IMR-90 (cell line): Measurements from ENCODE around the gene RNF2. TPM values are rescaled to one million over a fixed set of nuclear protein-coding genes. Genes with fewer than 3 reads are reported as not detected.

Experiments used
- ATAC-seq: fragments of 200-7000 bp; cut with Tn5 transposase; 2 replicates; pipeline ENCODE4 v1.9.1; 2020; ENCODE audit warnings: low read depth, mild to moderate bottlenecking, moderate library complexity
- BruUV-seq: library from RNA; stranded (reverse); fragments of 400-500 nt; replicated peaks from 2 replicates; lab custom pipeline; 2021; lab: Mats Ljungman, UMichigan
- CTCF ChIA-PET: fragments of 300-600 bp; formaldehyde crosslinking; extraction: SDS; loops from one replicate; lab custom pipeline; 2021; ENCODE audit warnings: antibody characterized with exemption; lab: Yijun Ruan, JAX
- POLR2A ChIA-PET: fragments of 300-600 bp; sonication (Branson Sonifier 250); formaldehyde crosslinking; loops from one replicate; lab custom pipeline; 2022; ENCODE audit warnings: antibody characterized with exemption; ENCODE audit not compliant: unreplicated experiment; lab: Charles Lee
- DNase-seq: peaks from one replicate; pipeline ENCODE4 v3.0.0; 2013
- H2AFZ ChIP-seq: replicated peaks from 2 replicates; pipeline ENCODE3; 2013; ENCODE audit warnings: low read length, mild to moderate bottlenecking; ENCODE audit not compliant: poor library complexity
- H2AK5ac ChIP-seq: 2 replicates; pipeline ENCODE4 v1.6.1; 2013; ENCODE audit warnings: low read depth, low read length, inconsistent platforms
- H2AK9ac ChIP-seq: replicated peaks from 2 replicates; pipeline ENCODE3; 2013; ENCODE audit warnings: mild to moderate bottlenecking, low read depth, low read length, moderate library complexity; ENCODE audit not compliant: poor library complexity
- H2BK120ac ChIP-seq: 2 replicates; pipeline ENCODE4 v1.6.1; 2013; ENCODE audit warnings: low read depth, low read length, inconsistent platforms
- H2BK15ac ChIP-seq: 3 replicates; pipeline ENCODE4 v1.6.1; 2013; ENCODE audit warnings: low read depth, low read length, inconsistent platforms
- H2BK20ac ChIP-seq: 2 replicates; pipeline ENCODE4 v1.6.1; 2013; ENCODE audit warnings: low read depth, mild to moderate bottlenecking, inconsistent platforms, low read length, moderate library complexity
- H2BK5ac ChIP-seq: 2 replicates; pipeline ENCODE4 v1.6.1; 2013; ENCODE audit warnings: mild to moderate bottlenecking, low read depth, low read length, inconsistent platforms; ENCODE audit not compliant: poor library complexity, severe bottlenecking
- H3K14ac ChIP-seq: replicated peaks from 2 replicates; pipeline ENCODE4 v1.6.1; 2013; ENCODE audit warnings: low read depth, low read length, inconsistent platforms
- H3K18ac ChIP-seq: 2 replicates; pipeline ENCODE4 v1.6.1; 2013; ENCODE audit warnings: low read depth, low read length, control low read depth
- H3K23ac ChIP-seq: 2 replicates; pipeline ENCODE4 v1.6.1; 2013; ENCODE audit warnings: low read depth, low read length, inconsistent platforms
- H3K27ac ChIP-seq: 2 replicates; pipeline ENCODE4 v1.5.1; 2013; ENCODE audit warnings: mild to moderate bottlenecking, control low read depth, low read length; ENCODE audit not compliant: insufficient read depth
- H3K27me3 ChIP-seq: 2 replicates; pipeline ENCODE4 v1.6.1; 2013; ENCODE audit warnings: low read length; ENCODE audit not compliant: control insufficient read depth, insufficient read depth
- H3K36me3 ChIP-seq: 2 replicates; pipeline ENCODE4 v1.6.1; 2013; ENCODE audit warnings: low read length, mixed read lengths; ENCODE audit not compliant: control insufficient read depth, insufficient read depth
- H3K4ac ChIP-seq: 2 replicates; pipeline ENCODE4 v1.6.1; 2013; ENCODE audit warnings: low read depth, low read length, inconsistent platforms
- H3K4me1 ChIP-seq: 2 replicates; pipeline ENCODE4 v1.6.1; 2013; ENCODE audit warnings: low read length, mixed read lengths; ENCODE audit not compliant: control insufficient read depth, insufficient read depth
- H3K4me2 ChIP-seq: 2 replicates; pipeline ENCODE4 v1.6.1; 2013; ENCODE audit warnings: low read depth, mild to moderate bottlenecking, control low read depth, low read length, moderate library complexity
- H3K4me3 ChIP-seq: 2 replicates; pipeline ENCODE4 v1.5.1; 2013; ENCODE audit warnings: low read depth, mild to moderate bottlenecking, control low read depth, low read length, moderate library complexity; ENCODE audit not compliant: insufficient read depth
- H3K56ac ChIP-seq: 2 replicates; pipeline ENCODE4 v1.6.1; 2013; ENCODE audit warnings: low read length, inconsistent platforms; ENCODE audit not compliant: insufficient read depth; ENCODE audit errors: extremely low read depth
- H3K79me1 ChIP-seq, 2 experiments: 2 replicates each; pipeline ENCODE4 v1.6.1; 2013; ENCODE audit warnings: low read length in 2 of 2, inconsistent platforms in 1 of 2, low read depth in 1 of 2
- H3K9ac ChIP-seq: 2 replicates; pipeline ENCODE4 v1.6.1; 2013; ENCODE audit warnings: low read depth, low read length, control low read depth
- H3K9me1 ChIP-seq: 2 replicates; pipeline ENCODE4 v1.6.1; 2013; ENCODE audit warnings: low read length, inconsistent platforms; ENCODE audit not compliant: insufficient read depth
- H3K9me3 ChIP-seq: 2 replicates; pipeline ENCODE4 v1.6.1; 2013; ENCODE audit warnings: low read length; ENCODE audit not compliant: control insufficient read depth, insufficient read depth
- H4K20me1 ChIP-seq: 2 replicates; pipeline ENCODE4 v1.6.1; 2013; ENCODE audit warnings: low read length, inconsistent platforms; ENCODE audit not compliant: insufficient read depth
- H4K5ac ChIP-seq: 2 replicates; pipeline ENCODE4 v1.6.1; 2013; ENCODE audit warnings: mild to moderate bottlenecking, low read depth, low read length, control low read depth
- H4K8ac ChIP-seq, 2 experiments: 2 replicates each; pipeline ENCODE4 v1.6.1; 2013; ENCODE audit warnings: low read depth in 2 of 2, low read length in 2 of 2, control low read depth in 1 of 2, inconsistent platforms in 1 of 2
- H4K91ac ChIP-seq: 2 replicates; pipeline ENCODE4 v1.6.1; 2013; ENCODE audit warnings: low read depth, low read length, inconsistent platforms; ENCODE audit not compliant: insufficient read depth
- CEBPB ChIP-seq: IDR thresholded peaks from 2 replicates; pipeline ENCODE4 v1.6.1; 2012; ENCODE audit warnings: low read depth, low read length, improper control_type of control experiment
- CHD1 ChIP-seq: IDR thresholded peaks from 2 replicates; pipeline ENCODE4 v1.6.1; 2012; ENCODE audit warnings: low read depth, low read length, improper control_type of control experiment
- CTCF ChIP-seq: conservative IDR thresholded peaks from 2 replicates; pipeline ENCODE4 v1.5.1; 2012; ENCODE audit warnings: mild to moderate bottlenecking, low read depth, low read length, improper control_type of control experiment
- FOS ChIP-seq: fragments of 150-350 bp; IDR thresholded peaks from 2 replicates; pipeline ENCODE4 v1.6.1; 2016; ENCODE audit warnings: low read depth, low read length
- MAFK ChIP-seq: IDR thresholded peaks from 2 replicates; pipeline ENCODE4 v1.6.1; 2012; ENCODE audit warnings: low read depth, low read length, improper control_type of control experiment
- MXI1 ChIP-seq: IDR thresholded peaks from 2 replicates; pipeline ENCODE4 v1.6.1; 2012; ENCODE audit warnings: low read depth, mild to moderate bottlenecking, low read length, moderate library complexity, borderline replicate concordance
- NFE2L2 ChIP-seq: fragments of 150-350 bp; IDR thresholded peaks from 2 replicates; pipeline ENCODE4 v1.6.1; 2016; ENCODE audit warnings: low read depth, mild to moderate bottlenecking, low read length
- POLR2A ChIP-seq: IDR thresholded peaks from 2 replicates; pipeline ENCODE4 v1.6.1; 2012; ENCODE audit warnings: mild to moderate bottlenecking, low read depth, low read length
- RFX5 ChIP-seq: IDR thresholded peaks from 2 replicates; pipeline ENCODE4 v1.8.0; 2012; ENCODE audit warnings: low read depth, mild to moderate bottlenecking, low read length, moderate library complexity
- USF2 ChIP-seq: fragments of 150-350 bp; IDR thresholded peaks from 2 replicates; pipeline ENCODE4 v1.6.1; 2017; ENCODE audit warnings: mild to moderate bottlenecking, antibody characterized with exemption, low read length, low read depth
- WGBS, 2 experiments: methylation state at CpG; one replicate each; pipeline versions ENCODE4 v1.1.5 to v1.1.7; 2013; ENCODE audit warnings: missing lambda C conversion rate in 2 of 2; ENCODE audit not compliant: insufficient read length in 1 of 2; ENCODE audit errors: extremely low coverage in 2 of 2; 5-methylcytosine and 5-hydroxymethylcytosine counted together
- dilution Hi-C: fragments of 300-500 bp; cut with HindIII; formaldehyde crosslinking; loops from one replicate; pipeline ENCODE4 v1.14.3; 2018; ENCODE audit warnings: low sequenced_read_pairs; ENCODE audit not compliant: unreplicated experiment
- in situ Hi-C: fragments of 300-500 bp; cut with MboI; formaldehyde crosslinking; loops from 3 replicates; pipeline ENCODE4 v1.14.3; 2019; ENCODE audit warnings: low sequenced_read_pairs, inconsistent platforms, mixed read lengths
- intact Hi-C: fragments of 100-400 bp; cut with micrococcal nuclease; formaldehyde crosslinking; loops from 2 replicates; pipeline ENCODE4 v1.10.0; 2022
- polyA plus RNA-seq, 3 experiments: library from polyadenylated mRNA; depleted of rRNA; stranded (reverse); fragments of >200 nt; gene quantifications; 2 replicates each; pipeline ENCODE4 v1.2.3, GENCODE V29; 2012; ENCODE audit warnings: low replicate concordance in 1 of 3
- total RNA-seq: library from RNA; depleted of rRNA; stranded (reverse); fragments of >200 nt; gene quantifications from 2 replicates; pipeline ENCODE4 v1.2.3, GENCODE V29; 2012

RNF2 gene
- total and polyA plus RNA-seq, 2 of the 4 experiments (the other 2 are of a cell fraction) = 22.6 to 48.8 TPM

GRCh38 chr1:185075476-185075875, 30.1 kb downstream of the RNF2 start:
- no peak overlapping the region for H4K8ac ChIP-seq
- TF ChIP-seq MAFK = no peak
- TF ChIP-seq CEBPB = no peak
- no peak for TF ChIP-seq RFX5
- no peak for TF ChIP-seq MXI1
- TF ChIP-seq NFE2L2 = no peak
- TF ChIP-seq CHD1 = no peak
- no peak for TF ChIP-seq CTCF
- no peak for TF ChIP-seq FOS
- TF ChIP-seq USF2 = no peak
- TF ChIP-seq POLR2A = no peak
- H4K91ac ChIP-seq = no peak overlapping the region
- no peak overlapping the region for H2AK9ac ChIP-seq
- H3K4me2 ChIP-seq = no peak overlapping the region
- BruUV-seq = no TSS peak
- H3K4me3 ChIP-seq = no peak overlapping the region
- no peak overlapping the region for H2BK120ac ChIP-seq
- H2AK5ac ChIP-seq = no peak overlapping the region
- no peak overlapping the region for H3K23ac ChIP-seq
- 0 out of 2 replicates have a peak, but pooled peaks cover 2% of the 10 kb centered on the region for H3K4me1 ChIP-seq
- no peak overlapping the region for H4K5ac ChIP-seq
- dilution Hi-C loops (no loop called here), in situ Hi-C loops (no loop called here), intact Hi-C loops (no loop called here)
- no peaks in the 10 kb centered on the region for H3K9me3 ChIP-seq
- H3K27ac ChIP-seq = no peak overlapping the region
- no peak overlapping the region for H2BK5ac ChIP-seq
- H3K56ac ChIP-seq = no peak overlapping the region
- H3K18ac ChIP-seq = no peak overlapping the region
- 0 out of 2 replicates have a peak, but pooled peaks cover 2% of the 10 kb centered on the region for H3K9me1 ChIP-seq
- H3K79me1 ChIP-seq = peaks cover 14 to 51% of the 10 kb centered on the region in 2 experiments
- ATAC-seq (no peak), DNase-seq (no peak)
- no peak overlapping the region for H3K9ac ChIP-seq
- no peak overlapping the region for H2BK20ac ChIP-seq
- no peaks in the 10 kb centered on the region for H3K36me3 ChIP-seq
- no peak overlapping the region for H3K14ac ChIP-seq
- H2BK15ac ChIP-seq = no peak overlapping the region
- H4K20me1 ChIP-seq = peaks cover 21% of the 10 kb centered on the region; the same call in 1 of the 2 replicates
- no peaks in the 10 kb centered on the region for H3K27me3 ChIP-seq
- H3K4ac ChIP-seq = no peak overlapping the region
- 83% methylated on average over 1 of the region's 3 CpGs; no CpG with 5 or more reads in 1 of the 2 experiments for WGBS, 2 experiments
- POLR2A ChIA-PET = no interaction called here
- CTCF ChIA-PET = no interaction called here
- no peak overlapping the region for H2AFZ ChIP-seq
